Parathyroid adenoma (tissue), 2 donors: ENCODE data around the gene MAGEA10.

Source experiments
- H2AFZ ChIP-seq: fragments of 300-600 bp; sonication (generic); one replicate; pipeline ENCODE4 v1.7.0; 2017; ENCODE audit warnings: antibody characterized with exemption, mild to moderate bottlenecking
- H3K27ac ChIP-seq: fragments of 300-600 bp; sonication (generic); one replicate; pipeline ENCODE4 v1.7.0; 2017
- H3K27me3 ChIP-seq: fragments of 300-600 bp; sonication (generic); one replicate; pipeline ENCODE4 v1.7.0; 2017; ENCODE audit warnings: low read length; ENCODE audit not compliant: control insufficient read depth, insufficient read depth
- H3K36me3 ChIP-seq: fragments of 300-600 bp; sonication (generic); one replicate; pipeline ENCODE4 v1.7.0; 2017; ENCODE audit warnings: low read length; ENCODE audit not compliant: control insufficient read depth, insufficient read depth
- H3K4me1 ChIP-seq: fragments of 300-600 bp; sonication (generic); one replicate; pipeline ENCODE4 v1.7.0; 2017; ENCODE audit warnings: control low read depth
- H3K4me2 ChIP-seq: fragments of 300-600 bp; sonication (generic); one replicate; pipeline ENCODE4 v1.7.0; 2017; ENCODE audit warnings: low read length
- H3K4me3 ChIP-seq: fragments of 300-600 bp; sonication (generic); one replicate; pipeline ENCODE4 v1.7.0; 2017; ENCODE audit warnings: low read depth, low read length
- H3K79me2 ChIP-seq: fragments of 300-600 bp; sonication (generic); one replicate; pipeline ENCODE4 v1.7.0; 2017; ENCODE audit warnings: control low read depth
- H3K9ac ChIP-seq: fragments of 300-600 bp; sonication (generic); one replicate; pipeline ENCODE4 v1.7.0; 2017; ENCODE audit warnings: mild to moderate bottlenecking
- H3K9me3 ChIP-seq: fragments of 300-600 bp; sonication (generic); one replicate; pipeline ENCODE4 v1.7.0; 2017; ENCODE audit warnings: low read length; ENCODE audit not compliant: control insufficient read depth
- CTCF ChIP-seq: fragments of 300-600 bp; sonication (generic); IDR thresholded peaks from one replicate; pipeline ENCODE4 v1.7.0; 2017; ENCODE audit warnings: antibody characterized with exemption, mild to moderate bottlenecking
- donor health status: primary hyperparathyroidism.

MAGEA10 gene

GRCh38 chrX:152117305-152117704 is 21.1 kb downstream of the MAGEA10 start:
- Histone ChIP-seq H3K4me3 (no peak overlapping the region), H3K9ac (no peak overlapping the region), H3K4me1 (no peaks in the 10 kb centered on the region), H3K4me2 (no peak overlapping the region), H2AFZ (no peak overlapping the region), H3K36me3 (no peaks in the 10 kb centered on the region), H3K79me2 (no peaks in the 10 kb centered on the region), H3K27ac (no peak overlapping the region), H3K27me3 (no peaks in the 10 kb centered on the region), H3K9me3 (no peaks in the 10 kb centered on the region)
- no peak for TF ChIP-seq CTCF

GRCh38 chrX:152108527-152108926 is 29.9 kb downstream of the MAGEA10 start:
- Histone ChIP-seq H3K4me2 (no peak overlapping the region), H3K4me3 (no peak overlapping the region), H2AFZ (no peak overlapping the region), H3K4me1 (no peaks in the 10 kb centered on the region), H3K9ac (no peak overlapping the region), H3K27ac (no peak overlapping the region), H3K36me3 (no peaks in the 10 kb centered on the region), H3K27me3 (no peaks in the 10 kb centered on the region), H3K9me3 (no peaks in the 10 kb centered on the region), H3K79me2 (no peaks in the 10 kb centered on the region)
- no peak for TF ChIP-seq CTCF

GRCh38 chrX:152103866-152104265 is 34.5 kb downstream of the MAGEA10 start:
- Histone ChIP-seq H3K27ac (no peak overlapping the region), H3K9me3 (no peaks in the 10 kb centered on the region), H2AFZ (no peak overlapping the region), H3K9ac (no peak overlapping the region), H3K27me3 (no peaks in the 10 kb centered on the region), H3K36me3 (no peaks in the 10 kb centered on the region), H3K4me1 (no peaks in the 10 kb centered on the region), H3K4me3 (no peak overlapping the region), H3K79me2 (no peaks in the 10 kb centered on the region), H3K4me2 (no peak overlapping the region)
- no peak for TF ChIP-seq CTCF

- H3K36me3 ChIP-seq: no peaks in the 10 kb centered on the region
- no peaks in the 10 kb centered on the region for H3K79me2 ChIP-seq
- H2AFZ ChIP-seq: no peak overlapping the region
- no peaks in the 10 kb centered on the region for H3K4me1 ChIP-seq
- TF ChIP-seq CTCF: no peak
- H3K27ac ChIP-seq: no peak overlapping the region
- H3K9ac ChIP-seq: no peak overlapping the region
- no peaks in the 10 kb centered on the region for H3K27me3 ChIP-seq
- H3K9me3 ChIP-seq: no peaks in the 10 kb centered on the region
- no peak overlapping the region for H3K4me3 ChIP-seq
- no peak overlapping the region for H3K4me2 ChIP-seq
Observed at GRCh38 chrX:152086141-152086540, 52.2 kb downstream of the MAGEA10 start.
